MCF 10A (cell line): ENCODE measurements around the gene MYO9B. TPM values are rescaled to one million over a fixed set of nuclear protein-coding genes. Genes with fewer than 3 reads are reported as not detected.
"Not testable (repeated sequence)": the region's sequence is repeated elsewhere in the genome, so short reads cannot be mapped to it uniquely, and the experiment has no call there.

Experiments
- BruUV-seq: library from RNA; stranded (reverse); fragments of 400-500 nt; replicated peaks from 2 replicates; lab custom pipeline; 2021; lab: Mats Ljungman, UMichigan
- CTCF ChIA-PET: fragments of 300-600 bp; sonication (Branson Sonifier 250); formaldehyde crosslinking; extraction: SDS; loops from one replicate; lab custom pipeline; 2021; ENCODE audit warnings: antibody characterized with exemption, inconsistent platforms; lab: Yijun Ruan, JAX
- POLR2A ChIA-PET: fragments of 300-600, 350-650 bp; sonication (Branson Sonifier 250); formaldehyde crosslinking; extraction: SDS; loops from one replicate; lab custom pipeline; 2020; ENCODE audit warnings: antibody characterized with exemption, inconsistent platforms; lab: Yijun Ruan, JAX
- DNase-seq: peaks from one replicate; pipeline ENCODE4 v3.0.0-alpha.2; 2018; ENCODE audit not compliant: unreplicated experiment
- H3K27ac Mint-ChIP-seq: one replicate; pipeline ENCODE4 v1.8.0; 2022; ENCODE audit warnings: mild to moderate bottlenecking, low read depth, mixed read lengths; ENCODE audit not compliant: unreplicated experiment
- H3K27me3 Mint-ChIP-seq: one replicate; pipeline ENCODE4 v1.8.0; 2022; ENCODE audit warnings: mixed read lengths; ENCODE audit not compliant: insufficient read depth, unreplicated experiment
- H3K36me3 Mint-ChIP-seq: one replicate; pipeline ENCODE4 v1.8.0; 2022; ENCODE audit warnings: mild to moderate bottlenecking, moderate library complexity, mixed read lengths; ENCODE audit not compliant: insufficient read depth, unreplicated experiment
- H3K4me1 Mint-ChIP-seq: one replicate; pipeline ENCODE4 v1.8.0; 2022; ENCODE audit warnings: mixed read lengths; ENCODE audit not compliant: insufficient read depth, unreplicated experiment
- H3K4me3 Mint-ChIP-seq: one replicate; pipeline ENCODE4 v1.8.0; 2022; ENCODE audit warnings: mild to moderate bottlenecking, moderate library complexity, mixed read lengths; ENCODE audit not compliant: unreplicated experiment
- H3K9me3 Mint-ChIP-seq: one replicate; pipeline ENCODE4 v1.8.0; 2022; ENCODE audit warnings: mixed read lengths; ENCODE audit not compliant: unreplicated experiment
- intact Hi-C: fragments of 100-400 bp; cut with micrococcal nuclease; formaldehyde crosslinking; loops from 2 replicates; pipeline ENCODE4 v1.14.1; 2022
- total RNA-seq: library from RNA; stranded (reverse); gene quantifications from 2 replicates; pipeline ENCODE4 v1.2.3, GENCODE V29; 2022
- TF ChIP-seq, protein P1 (sequence below): fragments of 200-600 bp; IDR thresholded peaks from one replicate; pipeline ENCODE4 v1.8.0; 2022; ENCODE audit warnings: antibody characterized with exemption, mild to moderate bottlenecking; ENCODE audit not compliant: unreplicated experiment

The MYO9B gene
- total RNA-seq, 1 experiment from 2014 or later = 43.5 TPM

DNA sequence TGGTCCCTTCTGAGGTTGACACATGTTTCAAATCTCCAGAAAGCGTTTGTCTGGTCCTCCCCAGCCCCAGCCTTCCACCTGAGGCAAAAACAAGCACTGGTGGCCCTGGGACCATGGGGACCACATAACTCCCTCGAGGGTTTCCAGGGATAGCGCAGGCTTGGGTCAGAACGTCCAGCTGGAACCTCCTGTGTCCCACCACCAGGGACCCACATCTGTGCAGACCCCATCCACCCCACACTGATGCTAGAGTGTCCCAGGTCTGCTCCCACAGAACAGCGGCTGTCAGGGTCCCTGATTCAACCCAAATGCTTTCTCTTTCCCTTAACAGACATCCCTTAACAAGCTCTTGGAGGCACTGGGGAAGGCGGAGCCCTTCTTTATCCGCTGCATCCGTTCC lies 110.0 kb downstream of the MYO9B start:
- Mint-ChIP-seq H3K4me1 (no peaks in the 10 kb centered on the region), H3K4me3 (no peak overlapping the region), H3K9me3 (no peaks in the 10 kb centered on the region), H3K36me3 (peaks cover 53% of the 10 kb centered on the region), H3K27me3 (no peaks in the 10 kb centered on the region), H3K27ac (no peak overlapping the region)
- TF ChIP-seq, protein P1, sequence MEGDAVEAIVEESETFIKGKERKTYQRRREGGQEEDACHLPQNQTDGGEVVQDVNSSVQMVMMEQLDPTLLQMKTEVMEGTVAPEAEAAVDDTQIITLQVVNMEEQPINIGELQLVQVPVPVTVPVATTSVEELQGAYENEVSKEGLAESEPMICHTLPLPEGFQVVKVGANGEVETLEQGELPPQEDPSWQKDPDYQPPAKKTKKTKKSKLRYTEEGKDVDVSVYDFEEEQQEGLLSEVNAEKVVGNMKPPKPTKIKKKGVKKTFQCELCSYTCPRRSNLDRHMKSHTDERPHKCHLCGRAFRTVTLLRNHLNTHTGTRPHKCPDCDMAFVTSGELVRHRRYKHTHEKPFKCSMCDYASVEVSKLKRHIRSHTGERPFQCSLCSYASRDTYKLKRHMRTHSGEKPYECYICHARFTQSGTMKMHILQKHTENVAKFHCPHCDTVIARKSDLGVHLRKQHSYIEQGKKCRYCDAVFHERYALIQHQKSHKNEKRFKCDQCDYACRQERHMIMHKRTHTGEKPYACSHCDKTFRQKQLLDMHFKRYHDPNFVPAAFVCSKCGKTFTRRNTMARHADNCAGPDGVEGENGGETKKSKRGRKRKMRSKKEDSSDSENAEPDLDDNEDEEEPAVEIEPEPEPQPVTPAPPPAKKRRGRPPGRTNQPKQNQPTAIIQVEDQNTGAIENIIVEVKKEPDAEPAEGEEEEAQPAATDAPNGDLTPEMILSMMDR = no peak
- intact Hi-C loops = no loop called here
- DNase-seq = no peak
- ChIA-PET CTCF (no interaction called here), POLR2A (interaction anchor here (0.5 kb wide), 1 partner anchor 265 kb away, joined by 3 read pairs; no protein-coding TSS in a partner anchor)
- BruUV-seq = no TSS peak

DNA sequence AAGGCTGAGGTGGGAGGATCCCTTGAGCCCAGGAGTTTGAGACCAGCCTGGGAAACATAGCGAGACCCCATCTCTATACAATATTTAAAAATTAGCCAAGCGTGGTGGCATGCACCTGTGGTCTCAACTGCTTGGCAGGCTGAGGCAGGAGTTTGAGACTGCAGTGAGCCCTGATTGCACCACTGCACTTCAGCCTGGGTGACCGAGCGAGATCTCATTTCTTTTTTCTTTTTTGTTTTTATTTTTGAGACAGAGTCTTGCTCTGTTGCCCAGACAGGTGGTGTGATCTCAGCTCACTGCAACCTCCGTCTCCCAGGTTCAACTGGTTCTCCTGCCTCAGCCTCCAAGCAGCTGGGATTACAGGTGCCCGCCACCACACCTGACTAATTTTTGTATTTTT lies 116.2 kb downstream of the MYO9B start:
- H3K27me3 Mint-ChIP-seq, CTCF ChIA-PET, intact Hi-C loops, H3K4me3 Mint-ChIP-seq, DNase-seq, H3K9me3 Mint-ChIP-seq, BruUV-seq, H3K27ac Mint-ChIP-seq, H3K4me1 Mint-ChIP-seq: not testable (repeated sequence)
- H3K36me3 Mint-ChIP-seq = peaks cover 49% of the 10 kb centered on the region
- POLR2A ChIA-PET = interaction anchor here (0.9 kb wide), 1 partner anchor 23 kb away, joined by 3 read pairs; the partner anchor contains the start of gene USE1

DNA sequence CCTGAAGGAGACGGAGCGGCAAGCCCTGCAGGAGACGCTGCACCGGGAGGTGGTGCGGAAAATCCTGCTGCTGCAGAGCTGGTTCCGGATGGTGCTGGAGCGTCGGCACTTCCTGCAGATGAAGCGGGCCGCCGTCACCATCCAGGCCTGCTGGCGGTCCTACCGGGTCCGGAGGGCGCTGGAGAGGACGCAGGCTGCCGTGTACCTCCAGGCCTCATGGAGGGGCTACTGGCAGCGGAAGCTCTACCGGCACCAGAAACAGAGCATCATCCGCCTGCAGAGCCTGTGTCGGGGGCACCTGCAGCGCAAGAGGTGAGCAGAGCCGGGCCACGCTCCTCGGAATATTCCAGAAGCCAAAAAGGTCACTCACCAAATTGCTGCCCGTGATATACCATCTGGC lies 117.2 kb downstream of the MYO9B start:
- peaks cover 8% of the 10 kb centered on the region for H3K9me3 Mint-ChIP-seq
- H3K36me3 Mint-ChIP-seq = peaks cover 49% of the 10 kb centered on the region
- DNase-seq = no peak
- ChIA-PET POLR2A (interaction anchor here (0.9 kb wide), 1 partner anchor 22 kb away, joined by 3 read pairs; the partner anchor contains the start of gene USE1), CTCF (interaction anchor here (0.6 kb wide), 1 partner anchor 32 kb away, joined by 4 read pairs; no protein-coding TSS in a partner anchor)
- TF ChIP-seq, protein P1 = no peak
- intact Hi-C loops = no loop called here
- H3K4me1 Mint-ChIP-seq = no peaks in the 10 kb centered on the region
- no peak overlapping the region for H3K4me3 Mint-ChIP-seq
- H3K27me3 Mint-ChIP-seq = no peaks in the 10 kb centered on the region
- BruUV-seq = no TSS peak
- H3K27ac Mint-ChIP-seq = no peak overlapping the region

DNA sequence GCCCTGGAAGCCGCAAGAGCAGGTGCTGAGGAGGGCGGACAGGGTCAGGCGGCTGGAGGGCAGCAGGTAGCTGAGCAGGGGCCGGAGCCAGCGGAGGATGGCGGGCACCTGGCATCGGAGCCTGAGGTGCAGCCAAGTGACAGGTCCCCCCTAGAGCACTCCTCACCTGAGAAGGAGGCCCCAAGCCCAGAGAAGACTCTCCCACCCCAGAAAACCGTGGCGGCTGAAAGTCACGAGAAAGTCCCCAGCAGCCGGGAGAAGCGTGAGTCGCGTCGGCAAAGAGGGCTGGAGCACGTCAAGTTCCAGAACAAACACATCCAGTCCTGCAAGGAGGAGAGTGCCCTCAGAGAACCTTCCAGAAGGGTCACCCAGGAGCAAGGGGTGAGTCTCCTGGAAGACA lies 119.0 kb downstream of the MYO9B start:
- H3K36me3 Mint-ChIP-seq = peaks cover 42% of the 10 kb centered on the region
- ChIA-PET CTCF (no interaction called here), POLR2A (no interaction called here)
- peaks cover 8% of the 10 kb centered on the region for H3K9me3 Mint-ChIP-seq
- no peaks in the 10 kb centered on the region for H3K4me1 Mint-ChIP-seq
- DNase-seq = no peak
- no peak overlapping the region for H3K27ac Mint-ChIP-seq
- intact Hi-C loops = no loop called here
- no TSS peak for BruUV-seq
- TF ChIP-seq, protein P1 = no peak
- H3K27me3 Mint-ChIP-seq = no peaks in the 10 kb centered on the region
- H3K4me3 Mint-ChIP-seq = no peak overlapping the region

DNA sequence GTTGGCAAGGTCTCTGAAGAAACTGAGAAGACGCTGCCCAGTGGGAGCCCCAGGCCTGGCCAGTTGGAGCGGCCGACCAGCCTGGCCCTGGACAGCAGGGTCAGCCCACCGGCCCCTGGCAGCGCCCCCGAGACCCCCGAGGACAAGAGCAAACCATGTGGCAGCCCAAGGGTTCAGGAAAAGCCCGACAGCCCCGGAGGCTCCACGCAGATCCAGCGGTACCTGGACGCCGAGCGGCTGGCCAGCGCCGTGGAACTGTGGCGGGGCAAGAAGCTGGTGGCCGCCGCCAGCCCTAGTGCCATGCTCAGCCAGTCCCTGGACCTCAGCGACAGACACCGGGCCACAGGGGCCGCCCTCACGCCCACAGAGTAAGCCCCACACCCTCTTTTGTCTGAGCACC lies 119.5 kb downstream of the MYO9B start:
- Mint-ChIP-seq H3K4me3 (no peak overlapping the region), H3K27me3 (no peaks in the 10 kb centered on the region), H3K27ac (no peak overlapping the region), H3K9me3 (peaks cover 8% of the 10 kb centered on the region), H3K4me1 (no peaks in the 10 kb centered on the region), H3K36me3 (peaks cover 37% of the 10 kb centered on the region)
- TF ChIP-seq, protein P1 = no peak
- POLR2A ChIA-PET = no interaction called here
- BruUV-seq = no TSS peak
- DNase-seq = no peak
- intact Hi-C loops = no loop called here
- CTCF ChIA-PET = interaction anchor here (0.6 kb wide), 1 partner anchor 93 kb away, joined by 3 read pairs; no protein-coding TSS in a partner anchor
